ENCODE measurements around the gene CAMTA1. TPM values are rescaled to one million over a fixed set of nuclear protein-coding genes. Genes with fewer than 3 reads are reported as not detected.

The CAMTA1 gene
- polyA plus RNA-seq, 1 donor from 2014 or later, result 162 TPM

GRCh38 chr1:6824665-6825368 is 39.6 kb downstream of the CAMTA1 start:
- no peaks in the 10 kb centered on the region for H3K79me2 ChIP-seq (replicated peaks; ENCODE audit: insufficient read depth, low read length)
- no peak overlapping the region for H3K9ac ChIP-seq (ENCODE audit: low read length)
- no peak overlapping the region for H3K4me2 ChIP-seq (ENCODE audit: low read length)
- H3K27me3 ChIP-seq (ENCODE audit: insufficient read depth, low read depth, low read length), result no peaks in the 10 kb centered on the region
- no peak overlapping the region for H2AFZ ChIP-seq (ENCODE audit: low read depth, low read length)
- TF ChIP-seq EZH2 (IDR thresholded peaks at IDR 0.05; ENCODE audit: borderline replicate concordance, insufficient read depth, low read length, poor library complexity, severe bottlenecking), result no peak
- H3K9me2 ChIP-seq (ENCODE audit: insufficient read depth, low read length), result no peaks in the 10 kb centered on the region
- no peak overlapping the region for H3K4me3 ChIP-seq (ENCODE audit: low read length)
- H4K20me1 ChIP-seq (ENCODE audit: insufficient read depth), result no peaks in the 10 kb centered on the region
- H3K36me3 ChIP-seq (ENCODE audit: insufficient read depth, low read length), result no peaks in the 10 kb centered on the region
- no peaks in the 10 kb centered on the region for H3F3A ChIP-seq (ENCODE audit: insufficient read depth, low read length, poor library complexity, severe bottlenecking)
- H3K9me3 ChIP-seq (ENCODE audit: low read length), result no peaks in the 10 kb centered on the region
- H3K27ac ChIP-seq (ENCODE audit: low read length), result no peak overlapping the region

- H3K27ac ChIP-seq (ENCODE audit: low read length), result no peak overlapping the region
- no peaks in the 10 kb centered on the region for H4K20me1 ChIP-seq (ENCODE audit: insufficient read depth)
- H3K4me3 ChIP-seq (ENCODE audit: low read length), result no peak overlapping the region
- H3K9ac ChIP-seq (ENCODE audit: low read length), result no peak overlapping the region
- no peak overlapping the region for H2AFZ ChIP-seq (ENCODE audit: low read depth, low read length)
- H3K36me3 ChIP-seq (ENCODE audit: insufficient read depth, low read length), result no peaks in the 10 kb centered on the region
- TF ChIP-seq TAF1 (IDR thresholded peaks at IDR 0.05; ENCODE audit: low read depth) (no peak), SMC3 (conservative IDR thresholded peaks at IDR 0.05; ENCODE audit: poor library complexity) (no peak)
- no peaks in the 10 kb centered on the region for H3K9me3 ChIP-seq (ENCODE audit: low read length)
- H3K27me3 ChIP-seq (ENCODE audit: insufficient read depth, low read depth, low read length), result no peaks in the 10 kb centered on the region
- H3K4me2 ChIP-seq (ENCODE audit: low read length), result no peak overlapping the region
- H3F3A ChIP-seq (ENCODE audit: insufficient read depth, low read length, poor library complexity, severe bottlenecking), result no peaks in the 10 kb centered on the region
- H3K9me2 ChIP-seq (ENCODE audit: insufficient read depth, low read length), result no peaks in the 10 kb centered on the region
- no peaks in the 10 kb centered on the region for H3K79me2 ChIP-seq (replicated peaks; ENCODE audit: insufficient read depth, low read length)
Measured at GRCh38 chr1:6825828-6826227, 40.6 kb downstream of the CAMTA1 start.

GRCh38 chr1:6827079-6827478 is 41.8 kb downstream of the CAMTA1 start:
- no peaks in the 10 kb centered on the region for H3K27me3 ChIP-seq (ENCODE audit: insufficient read depth, low read depth, low read length)

More at GRCh38 chr1:6827079-6827478, 41.8 kb downstream of the CAMTA1 start:
- Histone ChIP-seq H3K36me3 (ENCODE audit: insufficient read depth, low read length) (no peaks in the 10 kb centered on the region), H4K20me1 (ENCODE audit: insufficient read depth) (no peaks in the 10 kb centered on the region), H3F3A (ENCODE audit: insufficient read depth, low read length, poor library complexity, severe bottlenecking) (no peaks in the 10 kb centered on the region), H3K27ac (ENCODE audit: low read length) (no peak overlapping the region), H3K9me3 (ENCODE audit: low read length) (no peaks in the 10 kb centered on the region), H2AFZ (ENCODE audit: low read depth, low read length) (no peak overlapping the region), H3K4me3 (ENCODE audit: low read length) (no peak overlapping the region), H3K79me2 (replicated peaks; ENCODE audit: insufficient read depth, low read length) (no peaks in the 10 kb centered on the region), H3K9ac (ENCODE audit: low read length) (no peak overlapping the region), H3K4me2 (ENCODE audit: low read length) (no peak overlapping the region), H3K9me2 (ENCODE audit: insufficient read depth, low read length) (no peaks in the 10 kb centered on the region)
- no peak for TF ChIP-seq CTCF (IDR thresholded peaks at IDR 0.05; ENCODE audit: poor library complexity, severe bottlenecking)
- TF ChIP-seq RAD21 (conservative IDR thresholded peaks at IDR 0.05), result no peak
- no peak for TF ChIP-seq TAF1 (IDR thresholded peaks at IDR 0.05; ENCODE audit: low read depth)
- no peak for TF ChIP-seq MXI1 (conservative IDR thresholded peaks at IDR 0.05; ENCODE audit: poor library complexity, severe bottlenecking)
- no peak for TF ChIP-seq SMC3 (conservative IDR thresholded peaks at IDR 0.05; ENCODE audit: poor library complexity)
- no peak for TF ChIP-seq EP300 (conservative IDR thresholded peaks at IDR 0.05; ENCODE audit: poor library complexity, severe bottlenecking)
- no peak for TF ChIP-seq REST (IDR thresholded peaks at IDR 0.05; ENCODE audit: borderline replicate concordance)
- TF ChIP-seq EZH2 (IDR thresholded peaks at IDR 0.05; ENCODE audit: borderline replicate concordance, insufficient read depth, low read length, poor library complexity, severe bottlenecking), result no peak
- no peak for TF ChIP-seq POLR2AphosphoS5 (IDR thresholded peaks at IDR 0.05)

Measured in neural cell (in vitro differentiated cells).